K562 (cell line): ENCODE measurements around the gene CHST15. TPM values are rescaled to one million over a fixed set of nuclear protein-coding genes. Genes with fewer than 3 reads are reported as not detected.

Experiments used
- CC2D1A ChIP-seq: fragments of 450-650 bp; IDR thresholded peaks from 2 replicates; pipeline ENCODE4 v1.6.1; 2017; ENCODE audit warnings: mild to moderate bottlenecking
- DPF2 ChIP-seq: fragments of 450-650 bp; IDR thresholded peaks from 2 replicates; pipeline ENCODE4 v1.6.1; 2016
- KAT7 ChIP-seq: sonication (generic); formaldehyde crosslinking; IDR thresholded peaks from 2 replicates; pipeline ENCODE4 v1.8.0; 2022; ENCODE audit warnings: missing genetic modification reagents, mild to moderate bottlenecking, borderline replicate concordance
- KDM1A ChIP-seq, 2 experiments: fragments of 450-650 bp; IDR thresholded peaks; 2 replicates each; pipeline ENCODE4 v1.6.1; 2016; ENCODE audit warnings: mild to moderate bottlenecking in 2 of 2
- KLF6 ChIP-seq: fragments of 250-450 bp; sonication (Bioruptor Pico); IDR thresholded peaks from 2 replicates; pipeline ENCODE4 v1.4.0; 2020; ENCODE audit warnings: mild to moderate bottlenecking, moderate library complexity, borderline replicate concordance
- NCOA1 ChIP-seq: fragments of 450-650 bp; IDR thresholded peaks from 2 replicates; pipeline ENCODE4 v1.6.1; 2016; ENCODE audit warnings: low read depth
- NFE2 ChIP-seq: IDR thresholded peaks from 2 replicates; pipeline ENCODE4 v1.6.1; 2014; ENCODE audit warnings: antibody characterized with exemption, low read depth
- NR2C2 ChIP-seq, 2 experiments: fragments of 200-800 bp in 1 of 2; sonication (Bioruptor generic) in 1 of 2; sonication (generic) in 1 of 2; formaldehyde crosslinking in 1 of 2; IDR thresholded peaks; 2 replicates each; pipeline versions ENCODE4 v1.6.1 to v1.8.0; 2016 to 2022; ENCODE audit warnings: mild to moderate bottlenecking in 1 of 2, missing compliant biosample characterization in 1 of 2, missing genetic modification characterization in 1 of 2, missing genetic modification reagents in 1 of 2
- NR2F6 ChIP-seq: fragments of 450-650 bp; formaldehyde crosslinking; IDR thresholded peaks from 2 replicates; pipeline ENCODE4 v1.4.0; 2020; ENCODE audit warnings: mild to moderate bottlenecking
- RBM15 ChIP-seq: fragments of 200-400 bp; formaldehyde crosslinking; IDR thresholded peaks from 2 replicates; pipeline ENCODE4 v1.6.1; 2018; ENCODE audit warnings: mild to moderate bottlenecking, low read length, moderate library complexity; ENCODE audit not compliant: insufficient read depth
- RBM17 ChIP-seq: fragments of 200-400 bp; formaldehyde crosslinking; IDR thresholded peaks from 2 replicates; pipeline ENCODE4 v1.6.1; 2017; ENCODE audit warnings: low read depth, mild to moderate bottlenecking, low read length, borderline replicate concordance
- RBM39 ChIP-seq: fragments of 200-400 bp; formaldehyde crosslinking; optimal IDR thresholded peaks from 2 replicates; pipeline ENCODE3; 2018; ENCODE audit warnings: low read depth, low read length
- SMAD4 ChIP-seq: fragments of 250-450 bp; sonication (Bioruptor Pico); conservative IDR thresholded peaks from 2 replicates; pipeline ENCODE4 v1.8.0; 2021; ENCODE audit warnings: inconsistent platforms, mild to moderate bottlenecking, moderate library complexity
- SRSF3 ChIP-seq: fragments of 200-400 bp; formaldehyde crosslinking; IDR thresholded peaks from 2 replicates; pipeline ENCODE4 v1.6.1; 2016; ENCODE audit warnings: mild to moderate bottlenecking, low read length, moderate library complexity; ENCODE audit not compliant: insufficient read depth
- TAF15 ChIP-seq: fragments of 200-400 bp; formaldehyde crosslinking; IDR thresholded peaks from 2 replicates; pipeline ENCODE4 v1.6.1; 2017; ENCODE audit warnings: mild to moderate bottlenecking, low read depth, low read length, moderate library complexity
- TCF3 ChIP-seq: sonication (generic); formaldehyde crosslinking; IDR thresholded peaks from 2 replicates; pipeline ENCODE4 v1.4.0; 2020; ENCODE audit warnings: mild to moderate bottlenecking, missing genetic modification reagents
- TRIM28 ChIP-seq: fragments of 450-650 bp; IDR thresholded peaks from 2 replicates; pipeline ENCODE4 v1.6.1; 2017
- YBX1 ChIP-seq: fragments of 450-650 bp; IDR thresholded peaks from 2 replicates; pipeline ENCODE4 v1.7.1; 2016; ENCODE audit warnings: mild to moderate bottlenecking
- ZNF12 ChIP-seq: sonication (generic); formaldehyde crosslinking; IDR thresholded peaks from 2 replicates; pipeline ENCODE4 v1.4.0; 2020; ENCODE audit warnings: mild to moderate bottlenecking, missing genetic modification reagents
- ZNF23 ChIP-seq: fragments of 250-450 bp; sonication (Bioruptor Pico); IDR thresholded peaks from 2 replicates; pipeline ENCODE4 v1.4.0; 2020; ENCODE audit warnings: mild to moderate bottlenecking
- ZNF3 ChIP-seq: fragments of 250-450 bp; sonication (Bioruptor Pico); IDR thresholded peaks from 2 replicates; pipeline ENCODE4 v1.5.0; 2021; ENCODE audit warnings: mild to moderate bottlenecking, moderate library complexity
- ZNF445 ChIP-seq: fragments of 250-450 bp; sonication (Bioruptor Pico); IDR thresholded peaks from 2 replicates; pipeline ENCODE4 v1.4.0; 2020; ENCODE audit warnings: low read depth, mild to moderate bottlenecking, moderate library complexity
- ZNF717 ChIP-seq: fragments of 250-450 bp; sonication (Bioruptor Pico); IDR thresholded peaks from 2 replicates; pipeline ENCODE4 v1.5.0; 2021
- polyA plus RNA-seq, 8 experiments: library from polyadenylated mRNA; depleted of rRNA in 4 of 8; stranded (reverse) in 5 of 8; unstranded in 3 of 8; fragments of >200 nt; fragmentation: Nextera tagmentation in 2 of 8; fragmentation: Illumina TruSeq in 1 of 8; extraction: Ambion mirVana in 2 of 8; extraction: Trizol in 1 of 8; gene quantifications; 2 replicates each; pipeline versions ENCODE4 v1.2.1 to v1.2.3, GENCODE V29; 2011 to 2014; ENCODE audit warnings: inconsistent platforms in 1 of 8, missing spikeins in 1 of 8
- total RNA-seq, 7 experiments: library from RNA; depleted of rRNA in 6 of 7; stranded (reverse); fragments of >200 nt in 6 of 7; fragmentation: Illumina TruSeq in 2 of 7; extraction: Trizol in 2 of 7; gene quantifications; 2 replicates each; pipeline versions ENCODE4 v1.2.1 to v1.2.3, GENCODE V29; 2011 to 2021; ENCODE audit warnings: low replicate concordance in 1 of 7
- TF ChIP-seq, protein P1 (sequence below), 2 experiments: fragments of 450-650 bp; IDR thresholded peaks; 2 replicates each; pipeline ENCODE4 v1.6.1; 2016
- TF ChIP-seq, protein P2 (sequence below): fragments of 450-650 bp; IDR thresholded peaks from 2 replicates; pipeline ENCODE4 v1.6.1; 2017; ENCODE audit warnings: mild to moderate bottlenecking, moderate library complexity
- TF ChIP-seq, protein P3 (sequence below): sonication (generic); formaldehyde crosslinking; IDR thresholded peaks from 2 replicates; pipeline ENCODE4 v1.8.1; 2023; ENCODE audit warnings: mild to moderate bottlenecking, missing genetic modification reagents

Gene CHST15
- total and polyA plus RNA-seq, 9 of the 15 experiments (the other 6 are each of a cell fraction or from before 2014, with no cell fraction given), result 0.04 to 0.16 (median 0.08) TPM

DNA sequence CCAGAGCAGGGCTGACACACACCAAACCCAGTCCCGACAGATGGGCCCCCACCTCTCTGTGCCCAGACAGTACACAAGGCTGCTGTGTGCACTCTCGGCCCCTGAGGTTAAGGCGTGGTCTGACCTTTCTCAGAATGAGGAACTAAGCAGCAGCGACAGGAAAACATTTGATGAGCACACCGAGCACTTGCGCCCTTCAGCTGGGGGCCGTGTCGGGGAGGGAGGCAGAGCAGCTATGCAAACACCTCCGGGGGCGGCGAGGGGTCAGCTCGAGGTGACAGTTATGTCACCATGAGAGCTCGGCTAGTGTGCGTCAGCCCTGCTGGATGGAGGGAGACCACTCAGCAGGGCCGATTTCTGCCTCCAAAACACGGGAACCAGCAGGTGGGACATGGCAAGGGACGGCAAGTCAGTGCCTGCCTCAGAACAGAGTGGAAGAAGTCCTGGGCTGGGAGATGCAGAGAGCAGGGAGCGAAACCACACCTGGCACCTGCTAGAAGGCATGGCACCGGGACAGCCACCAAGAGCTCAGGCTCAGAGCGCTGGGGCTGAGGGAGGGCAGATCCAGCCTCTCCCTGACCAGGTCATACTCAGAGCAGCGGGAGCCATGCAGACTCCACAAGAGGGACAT lies 57.4 kb downstream of the CHST15 start (continued):
- TF ChIP-seq, protein P1, sequence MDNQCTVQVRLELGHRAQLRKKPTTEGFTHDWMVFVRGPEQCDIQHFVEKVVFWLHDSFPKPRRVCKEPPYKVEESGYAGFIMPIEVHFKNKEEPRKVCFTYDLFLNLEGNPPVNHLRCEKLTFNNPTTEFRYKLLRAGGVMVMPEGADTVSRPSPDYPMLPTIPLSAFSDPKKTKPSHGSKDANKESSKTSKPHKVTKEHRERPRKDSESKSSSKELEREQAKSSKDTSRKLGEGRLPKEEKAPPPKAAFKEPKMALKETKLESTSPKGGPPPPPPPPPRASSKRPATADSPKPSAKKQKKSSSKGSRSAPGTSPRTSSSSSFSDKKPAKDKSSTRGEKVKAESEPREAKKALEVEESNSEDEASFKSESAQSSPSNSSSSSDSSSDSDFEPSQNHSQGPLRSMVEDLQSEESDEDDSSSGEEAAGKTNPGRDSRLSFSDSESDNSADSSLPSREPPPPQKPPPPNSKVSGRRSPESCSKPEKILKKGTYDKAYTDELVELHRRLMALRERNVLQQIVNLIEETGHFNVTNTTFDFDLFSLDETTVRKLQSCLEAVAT (IDR thresholded peaks at IDR 0.05), result no peak
- no peak for TF ChIP-seq NFE2
- no peak for TF ChIP-seq ZNF717 (CRISPR knock-in tag)
- TF ChIP-seq SRSF3, result no peak
- TF ChIP-seq KAT7 (CRISPR knock-in tag), result no peak
- TF ChIP-seq, protein P2, sequence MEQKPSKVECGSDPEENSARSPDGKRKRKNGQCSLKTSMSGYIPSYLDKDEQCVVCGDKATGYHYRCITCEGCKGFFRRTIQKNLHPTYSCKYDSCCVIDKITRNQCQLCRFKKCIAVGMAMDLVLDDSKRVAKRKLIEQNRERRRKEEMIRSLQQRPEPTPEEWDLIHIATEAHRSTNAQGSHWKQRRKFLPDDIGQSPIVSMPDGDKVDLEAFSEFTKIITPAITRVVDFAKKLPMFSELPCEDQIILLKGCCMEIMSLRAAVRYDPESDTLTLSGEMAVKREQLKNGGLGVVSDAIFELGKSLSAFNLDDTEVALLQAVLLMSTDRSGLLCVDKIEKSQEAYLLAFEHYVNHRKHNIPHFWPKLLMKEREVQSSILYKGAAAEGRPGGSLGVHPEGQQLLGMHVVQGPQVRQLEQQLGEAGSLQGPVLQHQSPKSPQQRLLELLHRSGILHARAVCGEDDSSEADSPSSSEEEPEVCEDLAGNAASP, result no peak
- no peak for TF ChIP-seq YBX1
- TF ChIP-seq DPF2, result no peak
- TF ChIP-seq NR2C2 (CRISPR knock-in tag; IDR thresholded peaks at IDR 0.05), result no peak
- peak; percentile 81 for TF ChIP-seq NR2C2 (tag; IDR thresholded peaks at IDR 0.05)
- TF ChIP-seq NR2F6 (CRISPR knock-in tag), result no peak
- TF ChIP-seq, protein P3, sequence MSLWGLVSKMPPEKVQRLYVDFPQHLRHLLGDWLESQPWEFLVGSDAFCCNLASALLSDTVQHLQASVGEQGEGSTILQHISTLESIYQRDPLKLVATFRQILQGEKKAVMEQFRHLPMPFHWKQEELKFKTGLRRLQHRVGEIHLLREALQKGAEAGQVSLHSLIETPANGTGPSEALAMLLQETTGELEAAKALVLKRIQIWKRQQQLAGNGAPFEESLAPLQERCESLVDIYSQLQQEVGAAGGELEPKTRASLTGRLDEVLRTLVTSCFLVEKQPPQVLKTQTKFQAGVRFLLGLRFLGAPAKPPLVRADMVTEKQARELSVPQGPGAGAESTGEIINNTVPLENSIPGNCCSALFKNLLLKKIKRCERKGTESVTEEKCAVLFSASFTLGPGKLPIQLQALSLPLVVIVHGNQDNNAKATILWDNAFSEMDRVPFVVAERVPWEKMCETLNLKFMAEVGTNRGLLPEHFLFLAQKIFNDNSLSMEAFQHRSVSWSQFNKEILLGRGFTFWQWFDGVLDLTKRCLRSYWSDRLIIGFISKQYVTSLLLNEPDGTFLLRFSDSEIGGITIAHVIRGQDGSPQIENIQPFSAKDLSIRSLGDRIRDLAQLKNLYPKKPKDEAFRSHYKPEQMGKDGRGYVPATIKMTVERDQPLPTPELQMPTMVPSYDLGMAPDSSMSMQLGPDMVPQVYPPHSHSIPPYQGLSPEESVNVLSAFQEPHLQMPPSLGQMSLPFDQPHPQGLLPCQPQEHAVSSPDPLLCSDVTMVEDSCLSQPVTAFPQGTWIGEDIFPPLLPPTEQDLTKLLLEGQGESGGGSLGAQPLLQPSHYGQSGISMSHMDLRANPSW (CRISPR knock-in tag), result no peak
- TF ChIP-seq ZNF445 (CRISPR knock-in tag), result no peak
- no peak for TF ChIP-seq RBM15
- no peak for TF ChIP-seq CC2D1A
- peak; percentile 46; the same call in 1 of the 2 replicates for TF ChIP-seq TCF3 (CRISPR knock-in tag)
- no peak for TF ChIP-seq TAF15
- TF ChIP-seq NCOA1, result no peak
- TF ChIP-seq ZNF3 (CRISPR knock-in tag), result no peak
- TF ChIP-seq KLF6 (CRISPR knock-in tag), result no peak
- TF ChIP-seq ZNF12, result no peak
- no peak for TF ChIP-seq RBM17
- TF ChIP-seq SMAD4 (CRISPR knock-in tag), result peak; percentile 79
- TF ChIP-seq KDM1A (IDR thresholded peaks at IDR 0.05), result peak in 1 of 2 experiments; percentile 47; a peak in 2 of 4 replicates
- no peak for TF ChIP-seq RBM39
- TF ChIP-seq TRIM28, result no peak
- TF ChIP-seq ZNF23 (CRISPR knock-in tag), result no peak
